ENCODE data around the gene ARHGEF25. TPM values are rescaled to one million over a fixed set of nuclear protein-coding genes. Genes with fewer than 3 reads are reported as not detected.

Gene ARHGEF25
- total and polyA plus RNA-seq, 2 of the 13 experiments (the other 11 are each of a cell fraction or from before 2014, with no cell fraction given): 11.5 to 12.5 TPM

DNA sequence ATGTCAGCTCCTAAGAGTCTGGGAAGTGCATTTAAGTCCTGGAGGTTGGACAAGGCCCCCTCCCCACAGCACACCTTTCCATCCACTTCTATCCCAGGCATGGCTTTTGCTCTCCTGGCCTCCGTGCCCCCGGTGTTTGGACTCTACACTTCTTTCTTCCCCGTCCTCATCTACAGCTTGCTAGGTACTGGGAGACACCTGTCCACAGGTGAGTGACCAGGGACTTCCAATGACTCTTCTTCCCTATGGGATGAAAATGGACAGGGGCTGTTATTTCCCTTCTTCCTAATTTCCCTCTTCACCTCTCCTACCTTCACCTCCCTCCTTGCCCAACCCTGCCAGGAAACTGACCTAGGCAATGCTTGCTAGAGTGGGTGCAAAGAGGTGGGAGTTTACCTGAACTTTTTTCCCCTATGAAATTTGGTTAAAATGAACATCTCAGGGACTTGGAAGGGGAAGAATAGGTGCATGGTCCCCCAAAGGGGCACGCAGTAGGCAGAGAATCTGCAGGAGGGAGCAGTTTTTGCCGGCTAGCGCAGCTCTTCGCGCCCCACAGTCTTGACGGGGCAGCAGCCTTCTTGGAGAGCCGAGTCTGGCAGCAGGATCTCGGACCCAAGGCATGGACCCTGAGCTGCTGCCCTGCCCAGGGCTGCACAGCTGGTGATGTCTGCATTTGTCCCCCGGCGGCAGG is 9.2 kb downstream of the ARHGEF25 start (continued):
- TF ChIP-seq RXRA (CRISPR knock-in tag; IDR thresholded peaks at IDR 0.05) (no peak), FOXJ3 (CRISPR knock-in tag; IDR thresholded peaks at IDR 0.05; ENCODE audit: borderline replicate concordance) (no peak), SIX1 (CRISPR knock-in tag; IDR thresholded peaks at IDR 0.05; ENCODE audit: borderline replicate concordance) (no peak), ZNF800 (CRISPR knock-in tag; IDR thresholded peaks at IDR 0.05) (no peak), TFDP2 (CRISPR knock-in tag; IDR thresholded peaks at IDR 0.05) (no peak), THAP11 (CRISPR knock-in tag; IDR thresholded peaks at IDR 0.05) (no peak), CCAR2 (optimal IDR thresholded peaks at IDR 0.05; ENCODE audit: low read depth, low read length) (no peak), ZNF143 (CRISPR knock-in tag; IDR thresholded peaks at IDR 0.05) (no peak), HNRNPL (IDR thresholded peaks at IDR 0.05; ENCODE audit: low read depth, low read length) (no peak), SMAD9 (CRISPR knock-in tag; IDR thresholded peaks at IDR 0.05) (no peak), ZNF549 (CRISPR knock-in tag; IDR thresholded peaks at IDR 0.05) (no peak), EZH2 (conservative IDR thresholded peaks at IDR 0.05; ENCODE audit: low read depth, low read length) (peak; percentile 43; the same call in 1 of the 2 replicates), ZNF777 (CRISPR knock-in tag; IDR thresholded peaks at IDR 0.05) (no peak), ZNF292 (CRISPR knock-in tag; IDR thresholded peaks at IDR 0.05; ENCODE audit: borderline replicate concordance, low read depth) (no peak), ZNF484 (CRISPR knock-in tag; IDR thresholded peaks at IDR 0.05; ENCODE audit: borderline replicate concordance, low read depth) (no peak), TEAD2 (CRISPR knock-in tag; IDR thresholded peaks at IDR 0.05) (no peak), GTF2F1 (IDR thresholded peaks at IDR 0.05; ENCODE audit: low read length) (no peak), CREM (IDR thresholded peaks at IDR 0.05) (no peak), CREM (CRISPR knock-in tag; IDR thresholded peaks at IDR 0.05) (no peak), EEA1 (CRISPR knock-in tag; IDR thresholded peaks at IDR 0.05; ENCODE audit: borderline replicate concordance) (no peak), XRCC5 (optimal IDR thresholded peaks at IDR 0.05; ENCODE audit: low read length) (no peak), FOXO4 (CRISPR knock-in tag; conservative IDR thresholded peaks at IDR 0.05) (no peak), ZEB1 (IDR thresholded peaks at IDR 0.05; ENCODE audit: insufficient replicate concordance, low read depth) (peak; percentile 60)
